CD4-positive, alpha-beta T cell treated with Interleukin-1 beta for 1 hour (primary cell): Measurements from ENCODE around the gene MIP.
"Not testable (repeated sequence)": the region's sequence is repeated elsewhere in the genome, so short reads cannot be mapped to it uniquely, and the experiment has no call there.

Experiments used
- DNase-seq, 2 donors: peaks; one replicate each; pipeline ENCODE4 v3.0.0-alpha.2; 2020 to 2022

The MIP gene

DNA sequence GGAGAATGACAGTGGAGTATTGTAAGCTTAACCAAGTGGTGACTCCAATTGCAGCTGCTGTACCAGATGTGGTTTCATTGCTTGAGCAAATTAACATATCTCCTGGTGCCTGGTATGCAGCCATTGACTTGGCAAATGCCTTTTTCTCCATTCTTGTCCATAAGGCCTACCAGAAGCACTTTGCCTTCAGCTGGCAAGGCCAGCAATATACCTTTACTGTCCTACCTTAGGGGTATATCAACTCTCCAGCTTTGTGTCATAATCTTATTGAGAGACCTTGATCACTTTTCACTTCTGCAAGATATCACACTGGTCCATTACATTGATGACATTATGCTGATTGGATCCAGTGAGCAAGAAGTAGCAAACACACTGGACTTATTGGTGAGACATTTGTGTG is 52.8 kb downstream of the MIP start:
- DNase-seq: not testable (repeated sequence)

GRCh38 chr12:56401125-56401524 is 53.3 kb downstream of the MIP start:
- not testable (repeated sequence) for DNase-seq
